GM21423 (cell line): ENCODE data around the gene TMEM255B.

Source experiments
- ATAC-seq: cut with Tn5 transposase; IDR thresholded peaks from one replicate; pipeline ENCODE4 v1.9.1; 2021; ENCODE audit warnings: mild to moderate bottlenecking, moderate library complexity; ENCODE audit not compliant: unreplicated experiment

TMEM255B gene

DNA sequence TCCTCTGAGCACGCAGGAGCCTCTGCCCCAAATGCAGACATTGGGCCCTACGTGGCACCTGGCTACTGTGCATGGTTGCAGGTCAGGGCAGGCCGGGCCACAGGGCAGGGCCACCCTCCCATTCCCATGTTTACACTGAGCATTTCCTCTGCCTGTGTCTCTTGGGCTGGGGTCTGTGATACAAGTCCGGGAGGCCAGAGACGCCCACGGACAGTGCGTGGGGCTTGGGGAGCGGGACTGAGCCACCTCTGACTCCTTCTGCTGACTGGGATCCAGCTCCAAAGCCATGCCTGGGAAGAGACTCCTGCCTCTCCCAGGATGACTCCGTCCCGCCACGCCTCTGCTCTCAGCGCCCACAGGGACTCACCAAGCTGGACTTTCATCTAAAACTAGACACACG is 86.0 kb downstream of the TMEM255B start:
- ATAC-seq: no peak

GRCh38 chr13:113845723-113846635 is 87.0 kb downstream of the TMEM255B start:
- ATAC-seq: no peak

GRCh38 chr13:113846636-113847318 is 87.8 kb downstream of the TMEM255B start:
- ATAC-seq: no peak

- ATAC-seq: no peak
Observed at GRCh38 chr13:113848020-113848419, 89.0 kb downstream of the TMEM255B start.

GRCh38 chr13:113848431-113849260 is 89.6 kb downstream of the TMEM255B start:
- no peak for ATAC-seq

DNA sequence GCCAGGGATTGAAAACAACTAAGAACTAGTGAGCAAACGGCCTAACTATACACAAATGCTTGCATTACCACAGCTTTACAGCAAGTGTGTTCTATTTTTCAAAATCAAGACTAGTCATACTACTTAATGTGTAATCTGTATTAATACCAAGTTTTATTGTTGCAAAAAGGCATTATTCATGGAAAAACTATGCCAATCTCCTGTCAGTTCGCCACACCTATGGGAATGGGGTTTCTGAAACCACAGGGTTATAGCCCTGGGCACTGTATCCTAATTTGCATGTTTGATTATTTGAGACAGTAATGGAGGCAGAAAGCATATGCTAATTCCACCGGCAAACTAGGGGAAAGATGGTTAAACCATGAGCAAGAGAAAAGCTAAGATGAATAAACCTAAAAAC is 90.5 kb downstream of the TMEM255B start:
- ATAC-seq: no peak

DNA sequence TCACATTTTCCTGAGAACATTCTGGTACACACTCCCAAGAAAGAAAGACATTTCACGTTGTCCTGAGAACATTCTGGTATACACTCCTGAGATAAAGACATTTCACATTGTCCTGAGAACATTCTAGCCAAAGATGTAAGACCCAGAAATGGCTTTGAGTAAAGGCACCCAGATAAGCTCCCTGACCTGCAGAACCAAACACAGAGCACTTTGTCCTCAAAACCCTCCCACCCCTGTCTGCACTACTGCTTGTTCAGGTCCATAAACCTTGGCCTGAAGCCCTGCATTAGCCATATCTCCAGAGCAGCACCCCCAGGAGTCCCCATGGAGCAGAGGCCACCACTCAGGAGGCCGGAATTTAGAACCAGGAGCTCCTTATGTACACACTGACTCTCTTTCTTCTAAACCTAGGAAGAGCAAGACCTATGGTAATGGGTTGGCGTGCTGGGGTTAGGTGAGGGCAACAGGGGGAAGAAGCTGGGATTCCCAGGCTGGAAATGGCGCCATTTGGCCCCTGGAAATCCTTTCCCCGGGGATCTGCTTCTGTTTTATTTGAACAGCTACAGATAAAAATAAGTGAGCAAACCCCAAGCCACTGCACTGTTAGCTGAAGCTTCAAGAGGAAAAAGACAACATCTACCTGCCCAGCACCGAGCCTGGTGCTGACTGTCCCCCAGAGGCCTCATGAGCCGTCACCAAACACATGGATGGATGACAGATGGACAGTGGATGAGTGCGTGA is 91.1 kb downstream of the TMEM255B start:
- ATAC-seq: no peak

DNA sequence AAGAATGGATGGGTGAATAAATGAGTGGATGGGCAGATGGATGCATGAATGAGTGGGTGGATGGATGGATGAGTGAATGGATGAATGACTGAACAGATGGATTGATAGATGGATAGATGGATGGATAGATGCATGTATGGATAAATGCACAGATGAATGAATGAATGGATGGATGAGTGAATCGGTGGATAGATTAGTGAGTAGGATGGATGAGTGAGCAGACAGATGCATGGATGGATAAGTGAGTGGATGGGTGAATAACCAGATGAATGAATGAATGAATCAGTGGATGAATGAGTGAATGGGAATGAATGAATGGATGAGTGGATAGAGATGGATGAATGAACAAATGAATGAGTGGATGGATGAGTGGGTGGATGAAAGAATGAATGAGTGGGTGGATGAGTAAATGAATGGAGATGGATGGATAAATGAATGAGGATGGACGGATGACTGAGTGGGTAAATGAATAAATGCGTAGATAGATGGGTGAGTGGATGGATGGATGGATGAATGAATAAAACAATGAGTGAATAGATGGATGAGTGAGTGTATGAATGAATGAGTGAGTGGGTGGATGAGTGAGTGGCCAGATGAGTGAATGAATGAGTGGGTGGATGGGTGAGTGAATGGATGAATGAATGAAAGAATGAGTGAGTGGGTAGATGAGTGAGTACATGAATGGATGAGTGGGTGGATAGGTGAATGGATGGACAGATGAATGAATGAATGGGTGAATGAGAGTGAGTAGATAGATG is 91.9 kb downstream of the TMEM255B start:
- ATAC-seq: no peak

- ATAC-seq: no peak
Observed at GRCh38 chr13:113851480-113851803, 92.4 kb downstream of the TMEM255B start.

DNA sequence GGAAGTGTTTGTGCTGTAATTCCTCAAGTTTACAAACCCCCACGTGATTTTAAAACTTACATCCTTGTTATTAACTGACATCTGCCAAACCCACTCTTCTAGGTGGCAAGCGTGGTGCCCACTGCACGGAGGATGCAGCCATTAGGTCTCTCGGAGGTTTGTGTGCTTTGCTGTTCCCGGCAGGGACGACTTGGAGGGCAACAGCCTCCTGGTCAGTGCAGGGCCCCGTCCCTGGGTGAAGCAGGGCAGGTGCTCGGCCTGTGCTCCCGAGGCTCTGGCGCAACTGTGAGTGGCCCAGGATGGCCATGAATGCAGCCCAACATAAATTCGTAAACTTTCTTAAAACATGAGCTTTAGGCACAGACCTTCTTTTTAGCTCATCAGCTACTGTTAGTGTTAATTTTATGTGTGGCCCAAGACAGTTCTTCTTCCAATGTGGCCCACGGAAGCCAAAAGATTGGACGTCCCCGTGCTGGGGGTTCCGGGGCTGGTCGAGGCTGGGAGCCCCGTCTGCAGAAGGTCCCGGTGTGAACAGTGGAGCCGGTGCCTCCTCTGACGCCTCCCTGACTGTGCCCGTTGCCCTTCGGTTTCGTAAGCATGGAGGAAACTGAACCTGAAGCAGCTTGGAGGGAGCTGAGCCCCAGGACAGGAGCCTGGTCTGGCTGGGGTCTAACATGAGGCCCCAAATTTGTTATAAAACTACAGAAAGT is 93.0 kb downstream of the TMEM255B start:
- no peak for ATAC-seq

DNA sequence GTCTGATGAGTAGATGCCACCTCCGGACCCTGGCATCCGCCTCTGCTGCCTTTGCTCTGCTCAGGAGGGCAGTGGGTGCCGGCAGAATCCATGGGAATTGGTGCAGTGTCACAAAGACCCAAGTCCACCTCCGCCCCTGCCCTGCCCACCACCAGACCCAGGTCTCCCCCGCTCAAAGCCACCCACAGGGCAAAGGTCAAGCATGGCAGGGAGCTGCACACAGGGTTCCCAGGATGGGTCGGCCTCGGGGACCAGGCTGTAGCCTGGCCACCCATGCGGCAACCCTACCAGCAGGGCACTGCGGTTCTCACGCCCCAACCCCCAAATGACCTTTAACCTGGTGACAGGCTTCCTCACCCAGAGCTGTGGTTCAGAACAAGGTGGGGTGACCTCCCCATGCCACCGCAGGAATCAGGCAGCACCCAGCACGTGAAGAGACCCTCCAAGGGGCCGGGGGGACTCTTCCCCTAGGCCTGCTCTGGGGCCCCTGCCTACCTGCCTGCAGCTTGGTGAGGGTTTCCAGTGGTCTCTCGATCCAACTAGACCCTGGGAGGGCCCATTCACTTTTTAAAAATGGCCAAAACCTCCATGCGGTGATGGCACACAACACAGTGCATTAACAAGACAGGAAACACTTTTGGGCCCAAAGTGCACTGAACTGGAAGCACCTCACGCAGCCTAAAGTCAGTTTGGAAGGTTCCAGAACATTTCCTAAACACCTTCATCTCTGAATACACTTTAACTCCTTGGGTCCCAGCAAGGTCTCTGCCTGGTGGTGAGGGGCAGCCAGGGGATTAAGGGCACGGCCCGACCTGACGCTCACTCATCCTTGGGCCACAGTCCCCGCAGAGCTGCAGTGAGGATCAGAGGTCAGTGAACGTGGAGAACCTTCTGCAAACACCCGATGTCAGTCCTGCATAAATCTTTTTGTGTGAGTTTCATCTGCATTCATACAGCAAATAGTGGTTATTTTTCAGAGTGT is 93.8 kb downstream of the TMEM255B start:
- ATAC-seq: no peak

GRCh38 chr13:113853518-113854237 is 94.7 kb downstream of the TMEM255B start:
- ATAC-seq: no peak

- no peak for ATAC-seq
Observed at GRCh38 chr13:113854238-113855011, 95.4 kb downstream of the TMEM255B start.

GRCh38 chr13:113855012-113855921 is 96.2 kb downstream of the TMEM255B start:
- no peak for ATAC-seq

GRCh38 chr13:113855931-113856715 is 97.1 kb downstream of the TMEM255B start:
- no peak for ATAC-seq
